ENCODE data around the gene LPP.

The LPP gene

GRCh38 chr3:188341501-188341900, 187.5 kb downstream of the LPP start:
- no peak for DNase-seq

GRCh38 chr3:188342991-188343732, 189.2 kb downstream of the LPP start:
- DNase-seq = no peak

DNA sequence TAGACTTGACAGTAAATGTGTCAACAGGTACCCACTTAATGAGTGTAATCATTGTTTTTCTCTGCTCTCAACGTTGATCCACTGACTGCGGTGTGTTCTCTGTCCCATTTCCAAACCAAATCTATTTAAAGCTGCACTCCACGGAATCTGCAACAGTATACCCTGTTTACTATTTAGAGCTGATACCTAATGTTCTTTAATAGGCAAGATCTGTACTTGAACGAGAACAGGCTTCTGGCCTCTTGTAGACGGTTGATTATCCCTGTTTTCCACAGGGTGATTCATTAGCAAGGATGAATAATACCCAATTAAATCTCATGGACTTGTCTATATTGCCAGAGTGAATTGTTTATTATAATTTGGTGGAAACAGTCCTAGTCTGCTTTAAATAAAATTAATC, 189.9 kb downstream of the LPP start:
- no peak for DNase-seq

DNA sequence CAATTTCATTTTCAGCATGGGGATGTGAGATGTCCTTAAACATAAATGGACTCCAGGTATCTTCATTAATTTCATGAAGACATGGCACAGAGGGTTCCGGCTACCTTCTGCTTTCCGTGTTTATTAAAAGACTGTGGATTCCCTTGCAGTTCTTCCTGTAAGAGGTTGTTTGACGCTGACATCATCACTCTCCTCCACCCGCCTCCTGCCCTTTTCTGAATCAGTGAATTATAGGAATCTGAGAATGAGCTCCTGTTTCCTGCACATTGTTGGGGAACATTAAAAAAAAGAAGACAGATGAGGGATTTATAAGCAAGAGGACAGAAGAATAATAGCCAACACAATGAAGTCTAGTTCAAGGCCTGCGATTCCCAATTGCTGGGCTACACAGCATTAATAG, 191.3 kb downstream of the LPP start:
- DNase-seq = no peak

- DNase-seq = no peak
These were observed 194.7 kb downstream of the LPP start for GRCh38 chr3:188348435-188349244.

DNA sequence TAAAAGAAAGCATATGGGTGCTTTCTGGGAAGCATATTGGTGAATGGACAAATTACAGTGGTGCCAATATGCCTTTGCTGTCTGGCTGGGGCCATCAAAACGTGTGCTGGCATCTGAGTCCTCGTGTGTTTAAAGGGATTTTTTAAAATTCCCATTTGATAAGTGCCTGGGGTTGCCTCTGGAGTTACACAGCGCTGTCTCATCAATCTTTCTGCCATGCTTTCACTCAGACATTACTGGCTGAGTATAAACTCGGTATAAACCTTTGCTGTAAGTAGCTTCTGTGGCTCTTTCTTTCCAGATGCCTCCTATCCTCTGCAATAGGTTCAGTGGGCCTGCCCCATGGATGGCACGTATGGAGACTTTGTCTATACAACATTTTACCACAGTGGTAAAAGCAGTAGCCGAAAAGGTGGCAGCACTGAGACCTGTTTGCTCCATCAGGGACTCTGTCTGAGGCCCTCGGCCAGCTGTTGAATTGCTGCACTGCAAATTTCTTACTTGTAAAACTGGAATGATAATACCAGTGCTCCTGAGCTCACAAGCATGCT, 195.5 kb downstream of the LPP start:
- DNase-seq = peak in 1 of 2 experiments; percentile 12

DNA sequence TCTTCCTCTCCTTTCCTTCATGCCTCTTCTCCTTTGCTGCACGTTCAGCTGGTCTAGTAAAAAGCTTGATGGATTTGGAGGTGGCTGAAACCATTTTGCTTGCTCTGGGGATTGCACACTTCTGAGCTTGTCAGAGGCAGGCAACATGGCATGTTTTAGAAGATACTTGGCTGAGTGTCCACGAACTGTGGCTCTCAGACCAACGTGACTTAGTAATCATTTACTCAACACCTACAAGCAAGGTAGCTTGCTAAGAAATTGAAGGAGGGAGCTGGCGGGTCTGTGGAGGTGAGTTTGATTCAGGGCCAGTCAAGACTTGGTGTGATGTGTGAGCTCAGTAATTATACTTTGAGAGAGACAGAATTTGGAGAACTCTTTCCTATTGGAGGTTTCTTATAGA, 196.0 kb downstream of the LPP start:
- DNase-seq = no peak

- DNase-seq = no peak
These were observed 197.0 kb downstream of the LPP start for GRCh38 chr3:188350961-188351360.

DNA sequence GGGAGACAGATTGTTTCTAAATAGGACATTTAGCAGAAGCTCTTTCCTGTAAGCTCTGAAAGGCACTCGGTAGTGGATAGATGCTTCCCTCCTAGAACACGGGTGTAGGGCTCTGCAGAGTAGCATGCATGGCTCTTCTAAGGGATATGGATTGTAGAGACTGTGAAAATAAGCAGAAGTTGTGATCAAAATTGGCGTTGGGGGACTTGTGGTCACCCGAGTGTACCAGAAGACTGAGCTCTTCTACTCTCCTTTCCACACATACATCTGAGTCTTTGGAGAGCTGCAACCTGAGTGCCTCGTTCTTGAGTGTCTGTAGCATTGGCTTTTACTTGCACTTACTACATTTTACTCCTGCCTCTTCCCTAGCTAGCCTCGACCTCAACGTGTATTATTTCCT, 197.7 kb downstream of the LPP start:
- DNase-seq = no peak

- DNase-seq = no peak
These were observed 198.4 kb downstream of the LPP start for GRCh38 chr3:188352196-188352927.

DNA sequence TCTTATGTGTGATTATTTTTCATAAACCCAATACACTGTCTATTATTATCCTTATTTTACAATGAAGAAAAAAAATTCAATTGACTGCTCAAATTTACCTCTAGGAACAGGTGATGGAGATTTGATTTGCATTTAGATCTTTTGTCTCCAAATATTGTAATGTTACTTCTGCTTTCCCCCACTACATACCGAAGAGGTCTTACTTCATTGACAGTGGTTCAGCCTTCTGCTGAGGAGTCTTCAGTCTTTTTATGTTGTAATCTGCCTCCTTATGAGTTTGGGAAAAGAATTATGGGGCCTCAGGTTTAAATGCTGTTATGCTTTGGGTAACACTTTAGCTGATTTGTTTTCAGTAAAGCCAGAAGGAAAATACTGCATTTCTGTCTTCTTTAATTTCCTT, 199.5 kb downstream of the LPP start:
- DNase-seq = no peak

GRCh38 chr3:188358787-188359493, 205.0 kb downstream of the LPP start:
- DNase-seq = no peak

DNA sequence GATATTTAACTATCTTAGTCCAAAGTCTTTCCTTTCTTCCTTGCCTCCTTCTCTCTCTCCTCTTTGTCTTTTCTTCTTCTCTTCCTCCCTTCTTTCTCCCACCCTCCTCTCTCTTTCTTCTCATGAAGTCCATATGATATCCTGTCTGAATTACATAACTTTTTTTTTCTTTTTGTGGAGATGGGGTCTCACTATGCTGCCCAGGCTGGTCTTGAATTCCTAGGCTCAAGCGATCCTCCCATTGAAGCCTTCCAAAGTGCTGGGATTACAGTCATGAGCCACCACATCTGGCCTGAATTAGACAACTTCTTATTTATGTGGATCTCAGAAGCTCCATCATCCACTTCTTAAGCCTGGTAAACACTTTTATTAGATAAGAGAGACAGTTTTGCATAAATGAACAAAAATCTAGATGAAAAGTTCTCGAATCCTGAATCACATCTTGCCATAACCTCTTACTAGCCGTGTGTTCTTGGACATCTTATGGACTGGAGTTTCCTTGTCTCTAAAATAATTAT, 206.5 kb downstream of the LPP start:
- no peak for DNase-seq

DNA sequence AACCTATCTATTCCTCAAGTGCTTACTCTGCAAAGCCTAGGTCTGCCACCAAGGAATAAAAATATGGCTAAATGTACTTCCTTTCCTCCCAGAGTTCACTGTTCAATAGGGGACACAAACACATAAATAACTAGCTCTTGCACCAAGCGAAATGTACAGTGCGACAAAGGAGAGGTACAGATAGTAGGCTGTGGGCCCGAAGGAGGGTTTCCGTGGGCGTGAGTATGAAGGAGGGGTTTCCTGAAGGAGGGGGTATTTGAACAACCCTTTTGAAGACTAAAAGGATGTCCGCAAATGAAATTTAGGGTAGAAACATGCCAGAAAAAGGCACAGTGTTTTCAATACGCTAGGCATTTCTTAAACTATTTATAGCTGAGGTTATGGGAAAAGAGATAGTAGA, 207.9 kb downstream of the LPP start:
- DNase-seq = no peak

GRCh38 chr3:188362405-188362831, 208.5 kb downstream of the LPP start:
- no peak for DNase-seq

GRCh38 chr3:188365184-188365583, 211.2 kb downstream of the LPP start:
- DNase-seq = no peak

GRCh38 chr3:188365988-188366698, 212.2 kb downstream of the LPP start:
- DNase-seq = no peak

DNA sequence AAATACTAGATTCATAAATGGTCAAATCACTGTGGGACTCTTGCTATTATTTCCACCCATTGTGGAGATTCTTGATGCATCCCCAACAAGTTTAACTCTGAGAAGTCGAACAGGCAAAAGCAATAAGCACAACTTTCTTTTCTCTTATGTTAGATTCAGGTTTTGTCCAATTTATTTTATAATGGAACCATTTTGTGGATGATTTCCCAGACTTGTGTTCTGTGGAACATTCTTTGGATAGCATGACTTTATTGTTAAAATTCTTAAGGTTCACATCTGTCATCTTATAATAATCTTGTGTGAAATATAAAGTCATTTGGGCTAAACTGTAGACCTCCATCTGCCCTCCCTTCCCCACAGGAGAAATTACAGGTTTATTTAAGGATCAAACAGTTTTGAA, 213.7 kb downstream of the LPP start:
- no peak for DNase-seq

DNA sequence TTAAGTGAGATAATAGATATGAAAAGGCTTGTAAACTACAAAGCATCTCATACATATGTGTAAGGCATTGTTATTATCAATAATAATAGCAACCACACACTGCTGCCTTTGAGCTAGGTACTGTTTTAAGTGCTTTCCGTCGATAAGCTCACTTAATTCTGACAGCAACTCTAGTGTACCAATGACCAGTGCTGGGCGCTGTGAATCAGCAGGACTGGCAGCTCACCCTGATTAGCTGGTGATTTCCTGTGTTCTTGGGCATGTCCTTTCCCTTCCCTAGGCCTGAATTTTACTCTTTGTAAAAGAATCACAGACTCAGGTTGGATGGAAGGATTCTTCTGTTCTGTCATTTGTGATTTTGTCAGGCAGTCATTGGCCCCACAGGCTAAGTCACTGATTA, 215.6 kb downstream of the LPP start:
- DNase-seq = no peak

- DNase-seq = no peak
These were observed 216.3 kb downstream of the LPP start for GRCh38 chr3:188370081-188370830.

- no peak for DNase-seq
These were observed 224.8 kb downstream of the LPP start for GRCh38 chr3:188378786-188379185.
